Hematopoietic multipotent progenitor cell treated with erythropoietin and hydrocortisone succinate and interleukin-3 and kit ligand, for 6 days (in vitro differentiated cells): ENCODE data around the gene ARHGAP42.
A peak's percentile ranks its signal among the peaks of the same experiment; 100 is the strongest.

ENCODE experiments used
- DNase-seq: peaks from one replicate; pipeline ENCODE4 v3.0.0-alpha.2; 2015

The ARHGAP42 gene

DNA sequence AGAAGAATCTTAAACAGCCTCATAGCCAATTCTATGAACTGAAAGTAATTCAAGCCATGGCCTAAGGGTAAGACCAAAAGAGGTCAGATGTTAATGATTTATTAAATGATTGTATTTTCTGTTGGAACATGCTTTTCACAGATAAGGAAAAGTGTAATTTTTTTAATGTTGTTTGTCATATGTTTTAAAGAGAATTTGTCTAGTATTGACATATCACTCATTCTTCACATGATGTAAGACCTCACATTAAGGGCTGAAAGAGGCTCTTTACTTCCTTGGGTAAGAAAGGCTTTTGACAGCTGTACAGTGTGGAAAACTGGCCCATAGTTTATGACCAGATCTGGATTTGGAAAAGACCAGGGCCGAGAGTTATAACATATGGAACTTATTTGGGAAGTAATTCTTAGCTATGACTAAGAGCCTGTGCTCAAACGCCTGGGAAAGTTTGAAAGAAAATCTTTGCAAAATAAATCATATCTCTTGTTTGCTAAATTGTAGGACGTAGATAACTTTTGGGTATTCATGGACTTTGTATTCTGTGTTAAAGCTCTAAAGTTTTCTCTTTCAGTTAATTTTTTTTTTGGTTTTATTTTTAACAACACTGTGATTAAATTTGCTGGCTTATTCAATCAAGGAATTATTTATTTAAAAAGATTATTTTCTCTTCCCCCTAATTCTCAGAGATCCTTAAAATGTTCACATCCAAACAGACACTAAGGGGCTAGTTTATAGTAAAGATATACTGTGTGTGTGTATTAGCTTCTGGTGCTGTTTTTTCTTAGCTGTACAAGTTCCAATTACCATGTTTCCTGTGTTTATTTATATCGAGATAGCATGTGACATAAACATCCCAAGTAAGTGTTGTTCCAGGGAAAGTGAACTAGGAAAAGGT lies 162.2 kb downstream of the ARHGAP42 start:
- no peak for DNase-seq

DNA sequence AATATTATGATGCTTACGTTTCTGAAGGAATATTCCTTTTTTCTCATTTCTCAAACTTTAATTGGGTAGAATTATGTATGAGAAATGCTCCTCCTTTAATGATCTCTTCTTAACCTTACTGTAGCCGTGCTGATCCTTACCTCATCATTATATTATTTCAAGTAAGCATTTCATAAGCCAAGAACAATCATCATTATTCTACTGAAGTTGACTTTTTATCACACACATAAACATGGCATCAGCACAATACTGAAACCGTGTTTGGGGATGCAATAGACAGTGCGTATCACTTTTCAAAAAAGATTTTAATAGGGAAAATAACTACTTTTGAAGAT lies 162.8 kb downstream of the ARHGAP42 start:
- DNase-seq, result no peak

DNA sequence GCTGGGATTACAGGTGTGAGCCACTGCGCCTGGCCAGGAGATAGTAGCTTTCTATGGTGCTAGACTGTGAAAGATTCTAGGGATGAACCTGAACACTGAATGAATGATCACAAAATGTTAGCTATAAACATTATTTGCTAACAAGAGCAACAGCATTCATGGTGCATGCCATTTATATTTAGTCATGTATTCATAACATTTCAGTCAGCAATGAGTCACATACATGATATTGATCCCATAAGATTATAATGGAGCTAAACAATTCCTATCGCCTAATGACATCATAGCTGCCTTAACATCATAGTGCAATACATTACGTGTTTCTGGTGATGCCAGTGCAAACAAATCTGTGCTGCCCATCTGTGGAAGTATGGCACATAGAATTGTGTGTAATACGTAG lies 164.1 kb downstream of the ARHGAP42 start:
- DNase-seq, result no peak

DNA sequence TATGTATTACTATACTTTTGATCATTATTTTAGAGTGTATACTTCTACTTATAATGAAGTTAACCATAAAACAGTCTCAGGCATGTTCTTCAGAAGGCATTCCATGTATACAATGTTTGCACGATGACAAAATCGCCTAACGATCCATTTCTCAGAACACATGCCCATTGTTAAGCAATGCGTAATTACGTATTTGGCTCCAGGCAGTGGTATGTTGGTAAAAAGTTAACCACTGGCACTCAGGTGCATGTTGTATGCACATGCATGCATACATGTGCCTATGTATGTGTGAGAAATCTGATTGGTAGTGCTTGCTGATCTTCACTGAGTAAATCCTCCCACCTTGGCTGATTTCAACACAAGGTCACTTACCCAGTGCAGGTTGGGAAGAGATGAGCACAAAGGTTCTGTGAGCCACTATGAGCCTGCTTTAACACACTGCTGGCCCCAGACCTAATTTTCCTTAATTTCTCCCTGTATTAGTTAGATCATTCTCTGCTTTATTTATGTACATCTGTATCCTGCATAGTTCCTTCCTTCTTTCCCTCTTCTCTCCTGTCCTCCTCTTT lies 164.6 kb downstream of the ARHGAP42 start:
- no peak for DNase-seq

DNA sequence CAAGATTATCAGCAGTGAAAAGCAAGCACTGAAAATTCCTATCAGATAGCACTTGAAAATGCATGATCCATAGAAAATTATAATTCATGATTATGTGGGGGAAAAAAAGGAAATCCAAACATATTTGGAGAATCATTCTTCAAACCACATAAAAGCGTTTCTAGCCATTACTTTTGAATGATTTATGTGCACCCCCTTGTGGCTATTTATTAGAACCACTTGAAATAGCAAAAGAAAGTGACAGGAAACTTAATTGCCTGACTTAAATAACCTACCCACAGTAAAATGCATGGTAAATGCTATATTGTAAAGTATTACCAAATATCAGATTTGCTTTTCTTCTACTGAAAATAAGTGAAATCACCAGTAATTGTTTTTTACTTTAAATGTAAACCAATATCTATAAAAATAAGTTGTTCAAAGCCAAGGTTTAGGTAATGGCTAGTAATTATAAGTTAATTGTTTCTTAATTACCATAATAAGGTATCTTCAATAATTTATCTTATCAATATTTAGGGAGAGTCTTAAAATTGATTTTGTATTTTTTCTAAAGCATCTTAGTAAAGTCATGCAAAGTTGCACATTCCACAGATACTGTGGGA lies 168.5 kb downstream of the ARHGAP42 start:
- DNase-seq, result peak; percentile 88

DNA sequence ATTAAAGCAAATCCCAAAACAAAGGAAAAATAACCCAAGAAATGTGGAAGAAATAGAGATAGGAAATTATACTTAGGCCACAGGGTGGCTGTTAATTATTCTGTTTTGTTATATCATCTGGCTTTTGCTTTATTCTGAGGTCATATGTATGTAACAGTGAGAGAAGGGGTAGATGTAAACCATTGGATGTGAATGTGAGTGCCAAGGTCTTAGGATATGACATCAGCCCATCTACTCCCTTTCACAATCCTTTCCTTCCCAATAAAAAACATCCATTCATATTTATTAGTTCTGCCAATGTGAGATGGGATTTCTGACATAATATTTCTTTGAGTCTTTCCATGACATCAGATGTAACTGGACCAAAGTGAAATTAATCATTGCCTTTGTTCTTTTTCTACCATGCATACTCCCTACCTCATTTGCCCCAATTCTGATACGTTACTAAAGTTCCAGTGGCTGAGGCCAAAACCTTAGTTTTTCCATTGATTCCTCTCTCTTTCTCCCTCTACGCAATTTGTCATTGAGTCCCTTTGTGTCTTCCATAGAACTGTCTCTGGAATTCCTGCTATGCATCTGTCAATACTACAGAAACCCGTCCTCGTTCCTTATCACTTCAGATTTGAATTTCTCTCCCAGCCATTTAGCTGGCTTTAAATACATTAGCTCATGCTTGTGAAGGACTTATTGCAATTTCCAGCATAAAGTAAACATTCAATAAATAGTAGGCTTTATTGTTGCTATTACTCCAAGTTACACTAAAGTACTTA lies 170.3 kb downstream of the ARHGAP42 start:
- no peak for DNase-seq

DNA sequence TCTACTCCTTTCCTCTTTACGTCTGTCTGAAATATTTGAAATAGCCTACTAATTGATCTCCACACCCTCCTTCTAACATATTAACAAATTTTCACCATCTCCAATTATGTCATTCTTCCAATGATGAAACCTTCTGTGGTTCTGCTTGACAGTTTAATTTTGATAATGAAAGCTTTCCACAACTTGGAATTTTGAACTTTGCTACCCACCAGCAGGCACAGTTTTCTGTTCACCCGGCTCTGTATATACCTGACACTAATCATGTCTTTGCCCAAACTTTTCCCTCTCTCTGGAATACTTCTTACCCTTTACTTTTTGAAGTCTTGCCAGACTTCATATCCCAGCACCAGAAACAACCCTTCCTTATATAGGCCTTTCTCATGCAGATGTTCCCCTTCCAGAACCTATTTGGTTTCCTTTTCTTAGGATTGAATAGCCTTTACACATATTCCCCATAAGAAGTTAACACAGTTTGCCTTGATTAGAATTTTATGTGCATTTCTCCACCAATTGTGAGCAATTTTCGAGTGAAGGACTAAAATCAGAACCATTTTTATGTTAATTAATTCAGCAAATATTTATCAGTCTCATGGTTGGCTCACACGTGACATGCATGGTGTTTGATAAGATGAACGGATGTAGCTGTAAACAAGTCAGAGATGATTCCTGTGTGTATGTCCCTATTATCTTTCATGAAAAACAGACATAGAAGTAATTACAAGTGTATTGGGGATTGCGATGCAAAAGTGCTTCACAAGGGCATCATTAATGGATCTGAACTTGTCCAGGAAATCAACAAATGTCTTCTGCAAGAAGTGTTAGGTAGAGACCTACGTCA lies 173.4 kb downstream of the ARHGAP42 start:
- peak; percentile 27 for DNase-seq

DNA sequence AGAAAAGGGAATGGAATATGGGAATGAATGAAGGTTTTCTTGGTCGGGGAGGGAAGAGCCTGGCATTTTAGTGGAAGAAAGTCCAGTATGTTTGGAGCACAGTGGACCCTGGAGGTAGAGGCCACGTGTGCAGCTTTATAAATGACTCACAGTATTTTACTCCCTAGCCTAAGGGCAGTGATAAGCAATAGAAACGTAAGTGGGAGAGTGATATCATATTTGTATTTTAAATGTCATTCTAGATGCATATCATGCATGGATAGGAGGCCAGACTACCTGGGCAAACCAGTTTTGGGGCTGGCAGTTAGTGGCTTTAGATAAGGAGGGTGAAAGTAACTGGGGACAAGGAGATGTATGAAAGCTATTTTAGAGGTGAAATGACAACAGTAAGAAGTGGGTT lies 174.1 kb downstream of the ARHGAP42 start:
- DNase-seq, result no peak

DNA sequence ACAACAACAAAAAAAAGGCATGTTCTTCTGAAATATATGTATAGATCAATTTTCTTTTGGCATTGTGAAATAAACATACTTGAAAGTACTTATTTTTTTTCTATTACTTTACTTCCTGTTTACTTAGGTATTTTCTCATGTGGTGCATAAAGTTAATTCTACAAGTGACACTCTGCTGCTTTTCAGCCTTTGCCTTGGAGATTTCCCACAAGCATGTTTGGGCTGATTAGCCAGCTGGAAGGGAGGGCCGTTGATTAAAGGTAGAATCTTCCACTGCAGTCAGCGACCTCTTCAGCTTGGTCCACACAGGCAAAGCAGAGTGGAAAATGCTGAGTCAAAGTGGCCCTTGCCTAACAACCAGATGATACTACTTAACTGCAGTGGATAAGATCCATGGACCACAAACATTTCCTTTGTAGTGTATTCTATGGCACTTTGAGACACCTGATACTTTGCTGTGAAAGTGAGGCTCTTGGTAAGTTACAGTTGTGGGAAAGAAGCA lies 176.0 kb downstream of the ARHGAP42 start:
- DNase-seq, result peak; percentile 98

DNA sequence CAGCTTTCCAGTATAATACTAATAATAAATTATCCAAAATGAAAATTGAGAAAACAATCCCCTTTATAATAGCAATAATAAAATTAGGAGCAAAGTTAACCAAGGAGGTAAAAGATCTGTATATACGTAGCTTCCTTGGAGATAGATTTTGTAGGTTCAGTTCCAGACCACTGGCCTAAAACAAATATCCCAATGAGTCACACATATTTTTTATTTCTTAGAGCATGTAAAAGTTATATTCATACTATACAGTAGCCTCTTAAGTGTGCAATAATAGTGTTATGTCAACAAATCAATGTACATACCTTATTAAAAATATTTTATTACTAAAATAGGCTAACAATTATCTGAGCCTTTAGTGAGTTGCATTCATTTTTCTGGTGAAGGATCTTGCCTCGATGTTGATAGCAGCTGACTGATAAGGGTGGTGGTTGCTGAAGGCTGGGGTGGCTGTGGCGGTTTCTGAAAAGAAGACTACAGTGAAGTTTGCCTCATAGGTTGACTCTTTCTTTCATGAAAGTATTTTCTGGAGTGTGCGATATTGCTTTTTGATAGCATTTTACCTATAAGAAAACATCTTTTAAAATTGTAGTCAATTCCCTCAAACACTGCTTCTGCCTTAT lies 178.5 kb downstream of the ARHGAP42 start:
- peak; percentile 60 for DNase-seq

DNA sequence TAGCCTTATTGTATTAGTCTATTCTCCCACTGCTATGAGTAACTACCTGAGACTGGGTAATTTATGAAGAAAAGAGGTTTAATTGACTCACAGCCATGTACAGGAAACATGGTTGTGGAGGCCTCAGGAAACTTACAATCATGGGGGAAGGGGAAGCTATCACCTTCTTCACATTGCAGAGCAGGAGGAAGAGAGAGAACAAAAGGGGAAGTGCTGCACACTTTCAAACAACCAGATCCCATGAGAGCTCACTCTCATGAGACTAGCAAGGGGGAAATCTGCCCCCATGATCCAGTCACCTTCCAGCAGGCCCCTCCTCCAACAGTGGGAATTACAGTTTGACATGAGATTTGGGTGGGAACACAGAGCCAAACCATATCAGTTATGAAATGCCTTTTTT lies 179.4 kb downstream of the ARHGAP42 start:
- DNase-seq, result peak; percentile 27

DNA sequence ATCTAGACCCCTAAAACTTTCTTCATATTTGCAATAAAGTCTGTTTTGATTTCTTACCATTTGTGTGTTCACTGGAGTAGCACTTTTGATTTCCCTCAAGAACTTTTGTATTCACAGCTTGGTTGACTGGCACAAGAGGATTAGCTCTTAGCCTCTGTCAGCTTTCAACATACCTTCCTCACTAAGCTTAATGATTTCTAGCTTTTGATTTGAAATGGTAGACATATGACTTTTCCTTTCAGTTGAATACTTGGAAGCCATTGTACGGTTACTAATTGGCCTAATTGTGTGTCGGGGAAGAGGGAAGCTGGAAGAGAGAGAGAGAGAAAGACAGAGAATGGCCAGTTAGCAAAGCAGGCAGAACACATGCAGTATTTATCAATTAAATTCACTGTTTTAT lies 180.5 kb downstream of the ARHGAP42 start:
- DNase-seq, result no peak

DNA sequence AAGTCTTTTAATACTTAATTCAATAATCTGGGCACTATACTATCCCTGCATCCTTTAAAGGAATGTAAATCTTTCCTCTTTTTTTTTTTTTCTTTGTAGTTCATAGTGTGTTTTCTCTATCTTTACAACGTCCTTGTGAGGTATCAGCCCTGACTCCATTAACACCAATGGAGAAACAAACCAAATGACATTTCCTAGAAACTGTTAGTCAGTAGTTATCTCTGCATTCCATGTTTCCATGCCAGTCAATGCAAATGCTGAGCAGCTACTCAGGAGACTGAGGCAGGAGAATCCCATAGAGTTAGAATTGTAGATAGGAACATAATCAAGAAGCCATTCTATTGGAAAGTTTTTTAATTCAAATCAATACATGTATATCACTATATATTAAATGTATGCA lies 182.2 kb downstream of the ARHGAP42 start:
- DNase-seq, result no peak

DNA sequence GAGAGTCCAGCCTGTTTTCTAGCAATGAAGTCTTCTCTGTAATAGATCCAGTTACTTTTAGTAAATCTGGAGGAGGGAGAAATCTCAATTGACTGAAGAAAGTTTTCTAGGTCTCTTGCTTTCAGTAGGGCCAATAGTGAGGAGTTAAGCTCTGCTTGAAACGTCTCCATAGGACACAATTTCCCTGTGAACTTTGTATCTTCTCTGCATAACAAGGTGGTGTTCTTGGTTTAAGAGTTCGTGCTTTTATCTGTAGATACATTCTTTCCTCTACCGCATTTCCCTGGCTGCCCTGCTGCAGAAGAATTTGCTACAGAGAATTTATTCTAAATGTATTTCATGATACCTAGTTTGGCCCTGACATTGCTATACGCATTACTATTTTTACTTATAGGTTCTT lies 183.1 kb downstream of the ARHGAP42 start:
- no peak for DNase-seq

DNA sequence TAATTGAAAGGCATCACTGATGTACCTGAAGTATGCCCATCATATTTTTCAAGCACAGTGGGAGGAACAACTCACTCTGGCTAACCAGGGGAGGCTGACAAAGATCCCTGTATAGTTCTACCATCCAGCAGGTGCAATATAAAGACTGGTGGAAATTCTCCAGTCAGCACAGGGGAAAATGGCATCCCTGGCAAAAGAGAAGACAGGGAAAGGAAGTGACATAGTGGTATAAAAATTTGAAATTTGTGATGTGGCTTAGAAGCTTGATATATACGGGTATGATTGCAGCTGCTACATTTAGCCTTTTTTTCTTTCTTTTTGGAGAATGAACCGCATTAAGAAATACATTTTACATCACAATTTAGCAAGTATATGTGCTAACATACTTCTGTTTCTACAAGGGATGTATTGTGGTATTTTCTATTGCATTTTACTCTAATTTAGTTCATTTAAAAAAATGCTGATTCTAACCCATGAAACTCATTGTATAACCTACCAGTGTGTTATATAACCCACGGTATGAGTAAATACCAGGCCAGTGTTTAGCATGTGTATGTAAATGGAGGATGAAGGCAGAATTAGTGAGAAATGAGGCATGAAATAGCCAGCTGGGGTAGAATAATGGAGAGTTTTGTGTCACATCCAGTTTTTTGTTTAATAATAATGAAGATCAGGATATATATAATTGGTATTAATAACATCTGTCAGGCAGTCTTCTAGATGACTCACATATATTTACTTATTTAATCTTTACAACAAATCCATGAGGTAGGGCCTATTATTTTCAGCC lies 186.1 kb downstream of the ARHGAP42 start:
- DNase-seq, result no peak

DNA sequence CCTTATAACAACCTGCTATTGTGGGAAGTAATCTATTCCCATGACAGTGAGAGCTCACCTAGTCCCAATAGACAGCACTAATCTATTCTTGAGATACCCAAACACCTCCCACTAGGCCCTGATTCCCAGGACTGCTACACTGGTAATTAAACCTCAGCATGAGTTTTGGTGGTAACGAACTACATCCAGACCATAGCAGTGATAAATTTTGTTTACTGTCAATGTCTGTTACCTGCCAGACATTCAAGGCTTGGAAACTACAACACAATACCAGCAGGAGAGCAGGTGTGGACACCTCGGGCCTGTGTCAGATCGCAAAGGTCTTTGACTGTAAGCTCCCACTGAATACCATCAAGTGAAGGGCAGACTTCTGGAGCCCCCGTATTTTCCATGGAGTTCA lies 187.1 kb downstream of the ARHGAP42 start:
- DNase-seq, result no peak

DNA sequence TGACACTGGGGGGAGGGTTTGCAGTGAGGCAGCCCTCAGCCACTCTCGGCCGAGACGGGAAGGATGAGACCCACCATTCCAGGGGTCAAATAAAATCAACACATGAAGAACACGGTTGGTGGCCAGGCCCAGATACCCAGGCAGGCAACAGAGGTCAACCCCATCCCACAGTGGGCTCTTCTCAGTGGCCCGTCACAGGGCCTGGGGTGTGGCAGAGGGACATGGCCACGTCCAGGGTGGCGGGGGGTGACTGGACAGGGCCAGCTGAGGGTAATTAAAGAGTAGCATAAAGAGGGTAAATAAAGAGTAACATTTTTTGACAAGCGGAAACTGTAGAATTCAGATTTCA lies 188.4 kb downstream of the ARHGAP42 start:
- DNase-seq, result no peak

DNA sequence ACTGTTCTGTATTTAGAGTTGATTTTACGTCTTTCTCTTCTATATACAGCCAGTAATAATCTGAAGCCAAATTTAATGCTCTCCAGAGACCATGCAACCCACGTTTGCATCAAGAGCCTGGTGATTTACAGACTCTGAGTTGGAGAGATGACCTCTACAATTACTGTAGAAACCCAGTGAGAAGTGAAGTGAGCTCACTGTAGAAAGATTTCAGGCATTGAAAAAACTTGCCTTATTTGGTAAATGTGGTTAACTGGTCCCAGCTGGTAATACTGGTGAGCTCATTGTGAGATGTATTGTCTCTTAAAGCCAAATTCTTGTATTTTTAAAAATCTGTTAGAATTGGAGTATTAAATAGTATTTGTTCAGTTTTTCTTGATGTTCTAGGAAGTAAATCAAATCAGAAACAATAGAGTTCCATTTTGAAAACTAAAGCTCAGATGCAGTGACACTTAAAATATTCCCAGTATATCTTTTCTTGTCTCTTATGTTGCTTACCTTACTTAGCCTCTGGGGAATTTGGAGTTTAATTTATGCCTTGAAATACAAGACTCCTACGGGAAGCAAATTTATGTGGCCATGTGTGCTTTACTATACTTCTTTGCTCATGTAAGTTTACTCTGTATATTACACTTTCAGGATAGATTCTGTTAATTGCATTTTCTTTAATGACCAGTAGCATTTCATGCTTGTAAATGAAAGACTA lies 189.9 kb downstream of the ARHGAP42 start:
- no peak for DNase-seq

DNA sequence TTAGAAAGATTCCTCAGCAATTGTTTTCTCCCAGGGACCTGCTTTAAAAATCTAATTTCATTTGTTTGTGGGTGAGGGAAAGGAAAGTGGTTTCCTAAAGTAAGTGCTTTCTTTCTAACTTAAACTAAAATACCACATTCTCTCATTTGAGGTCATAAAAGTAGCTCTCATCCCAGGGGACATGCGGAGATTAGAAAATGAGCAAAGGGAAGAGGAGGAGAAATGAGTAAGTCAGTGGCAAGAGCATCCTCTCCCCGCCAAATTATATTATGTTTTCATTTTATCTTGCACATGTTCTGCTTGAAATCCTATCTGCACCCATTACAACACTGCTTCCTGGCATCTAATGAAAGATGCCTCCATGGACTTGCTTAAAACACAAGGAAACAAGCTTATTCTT lies 191.4 kb downstream of the ARHGAP42 start:
- no peak for DNase-seq

DNA sequence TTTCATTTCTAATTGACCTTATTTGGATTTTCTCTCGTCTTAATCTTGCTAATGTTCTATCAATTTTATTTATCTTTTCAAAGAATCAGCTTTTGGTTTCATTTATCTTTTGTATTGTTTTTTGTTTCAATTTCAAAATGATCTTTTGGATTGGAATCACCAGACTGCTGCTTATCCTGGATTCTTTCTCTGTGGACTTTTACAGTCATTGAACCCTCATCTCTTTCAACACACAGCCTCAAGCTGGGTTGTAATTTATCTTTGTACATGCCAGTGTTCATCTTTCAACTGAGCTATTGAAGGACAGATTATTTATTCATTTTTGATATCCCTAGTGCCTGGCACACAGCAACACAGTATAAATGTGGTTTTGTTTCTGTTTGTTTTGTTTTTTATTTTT lies 195.9 kb downstream of the ARHGAP42 start:
- no peak for DNase-seq

DNA sequence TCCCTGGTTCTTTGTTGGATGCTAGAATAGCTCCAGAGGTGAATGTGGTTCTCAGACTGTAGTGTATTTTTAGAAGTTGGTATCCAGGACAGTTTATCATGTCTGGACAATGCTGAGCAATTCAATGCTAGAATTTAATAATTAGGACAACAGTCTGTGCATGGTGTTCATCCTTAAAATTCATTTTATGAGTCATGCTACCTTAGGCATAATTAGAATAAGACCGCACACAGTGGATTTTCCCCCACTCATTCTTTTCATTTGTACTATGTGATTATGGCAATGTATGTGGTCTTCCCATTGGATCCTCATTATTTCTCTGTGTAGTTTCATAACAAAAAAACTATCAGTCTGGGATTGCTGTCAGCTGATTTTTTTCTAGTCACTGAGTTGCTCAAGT lies 196.7 kb downstream of the ARHGAP42 start:
- DNase-seq, result no peak
